Stimulated activated CD8-positive, alpha-beta memory T cell treated with anti-CD3 and anti-CD28 coated beads, Interleukin-15, amount 100 ng/mL, for 48 hours (primary cell): ENCODE measurements around the gene SLIT1.

Source experiments
- DNase-seq, 2 donors: peaks; one replicate each; pipeline ENCODE4 v3.0.0-alpha.2; 2020; ENCODE audit warnings: low read depth in 2 of 2

The SLIT1 gene

GRCh38 chr10:97203220-97203619 lies 17.5 kb upstream of the SLIT1 start:
- DNase-seq, result no peak

GRCh38 chr10:97200616-97201015 lies 14.9 kb upstream of the SLIT1 start:
- DNase-seq, result no peak

GRCh38 chr10:97199152-97199551 lies 13.4 kb upstream of the SLIT1 start:
- DNase-seq, result no peak

- no peak for DNase-seq
Observed at GRCh38 chr10:97197030-97197500, 11.3 kb upstream of the SLIT1 start.

GRCh38 chr10:97196223-97197029 lies 10.7 kb upstream of the SLIT1 start:
- peak; percentile 47 to 51 for DNase-seq

- no peak for DNase-seq
Observed at GRCh38 chr10:97195706-97196222, 10.0 kb upstream of the SLIT1 start.

- no peak for DNase-seq
Observed at GRCh38 chr10:97192952-97193435, 7.2 kb upstream of the SLIT1 start.

GRCh38 chr10:97190450-97190849 lies 4.7 kb upstream of the SLIT1 start:
- no peak for DNase-seq

GRCh38 chr10:97188261-97188711 lies 2.5 kb upstream of the SLIT1 start:
- DNase-seq, result no peak

- no peak for DNase-seq
Observed at GRCh38 chr10:97186911-97187310, 1.2 kb upstream of the SLIT1 start.

- DNase-seq, result no peak
Observed at GRCh38 chr10:97184971-97185325, 811 bp downstream of the SLIT1 start.

- DNase-seq, result no peak
Observed at GRCh38 chr10:97183314-97183713, 2.4 kb downstream of the SLIT1 start.

GRCh38 chr10:97182288-97182990 lies 3.3 kb downstream of the SLIT1 start:
- DNase-seq, result no peak

GRCh38 chr10:97180986-97181385 lies 4.8 kb downstream of the SLIT1 start:
- no peak for DNase-seq

- DNase-seq, result no peak
Observed at GRCh38 chr10:97180363-97180755, 5.4 kb downstream of the SLIT1 start.

GRCh38 chr10:97179731-97180362 lies 5.9 kb downstream of the SLIT1 start:
- no peak for DNase-seq

- DNase-seq, result no peak
Observed at GRCh38 chr10:97179311-97179710, 6.4 kb downstream of the SLIT1 start.

GRCh38 chr10:97178074-97178473 lies 7.7 kb downstream of the SLIT1 start:
- no peak for DNase-seq

GRCh38 chr10:97176226-97176625 lies 9.5 kb downstream of the SLIT1 start:
- DNase-seq, result no peak

GRCh38 chr10:97175586-97175985 lies 10.2 kb downstream of the SLIT1 start:
- DNase-seq, result no peak

GRCh38 chr10:97174941-97175340 lies 10.8 kb downstream of the SLIT1 start:
- no peak for DNase-seq

GRCh38 chr10:97174276-97174775 lies 11.4 kb downstream of the SLIT1 start:
- DNase-seq, result no peak
